CD14-positive monocyte (primary cell): ENCODE data around the gene GRIN2C. TPM values are rescaled to one million over a fixed set of nuclear protein-coding genes. Genes with fewer than 3 reads are reported as not detected.

Experiments used
- DNase-seq, 3 donors: peaks; one replicate each; pipeline ENCODE4 v3.0.0-alpha.2; 2011 to 2022
- H2AFZ ChIP-seq: 2 replicates; pipeline ENCODE4 v1.6.0; 2012; ENCODE audit warnings: mild to moderate bottlenecking, low read depth, low read length, inconsistent platforms; ENCODE audit not compliant: insufficient read depth, poor library complexity, severe bottlenecking
- H3K27ac ChIP-seq, 2 donors: 1 replicate in 1 of 2; 2 replicates in 1 of 2; pipeline ENCODE4 v1.5.1; 2012 to 2013; ENCODE audit warnings: low read length in 2 of 2, control low read depth in 1 of 2, inconsistent platforms in 1 of 2, low read depth in 1 of 2, mild to moderate bottlenecking in 1 of 2
- H3K27me3 ChIP-seq, 2 donors: one replicate each; pipeline versions ENCODE4 v1.6.0 to v1.6.1; 2011 to 2013; ENCODE audit warnings: low read length in 2 of 2; ENCODE audit not compliant: control insufficient read depth in 2 of 2, insufficient read depth in 2 of 2
- H3K36me3 ChIP-seq, 2 donors: replicated peaks in 1 of 2; 1 replicate in 1 of 2; 2 replicates in 1 of 2; pipeline versions ENCODE4 v1.5.1 to v1.6.1; 2012 to 2013; ENCODE audit warnings: low read length in 2 of 2, control low read depth in 1 of 2, inconsistent platforms in 1 of 2, mild to moderate bottlenecking in 1 of 2; ENCODE audit not compliant: insufficient read depth in 2 of 2, control insufficient read depth in 1 of 2
- H3K4me1 ChIP-seq, 2 donors: 1 replicate in 1 of 2; 2 replicates in 1 of 2; pipeline versions ENCODE4 v1.5.1 to v1.6.1; 2012 to 2013; ENCODE audit warnings: low read length in 2 of 2, control low read depth in 1 of 2, inconsistent platforms in 1 of 2, mild to moderate bottlenecking in 1 of 2, moderate library complexity in 1 of 2; ENCODE audit not compliant: insufficient read depth in 2 of 2, control insufficient read depth in 1 of 2
- H3K4me2 ChIP-seq: replicated peaks from 2 replicates; pipeline ENCODE3; 2012; ENCODE audit warnings: low read length, moderate library complexity, mild to moderate bottlenecking; ENCODE audit not compliant: poor library complexity, severe bottlenecking; ENCODE audit errors: extremely low read depth
- H3K4me3 ChIP-seq, 3 experiments: fragments of 200-600 bp in 1 of 3; sonication (generic) in 1 of 3; replicated peaks in 1 of 3; 1 replicate in 2 of 3; 2 replicates in 1 of 3; pipeline ENCODE4 v1.5.1; 2011 to 2013; ENCODE audit warnings: low read length in 3 of 3, mild to moderate bottlenecking in 3 of 3, control low read depth in 2 of 3, low read depth in 2 of 3, inconsistent platforms in 1 of 3, moderate library complexity in 1 of 3
- H3K79me2 ChIP-seq: 2 replicates; pipeline ENCODE4 v1.6.0; 2012; ENCODE audit warnings: mild to moderate bottlenecking, control low read depth, inconsistent platforms, low read length, moderate library complexity; ENCODE audit not compliant: insufficient read depth
- H3K9ac ChIP-seq: 2 replicates; pipeline ENCODE4 v1.6.0; 2017; ENCODE audit warnings: low read length, mild to moderate bottlenecking; ENCODE audit not compliant: insufficient read depth, poor library complexity, severe bottlenecking
- H3K9me3 ChIP-seq, 2 donors: replicated peaks in 1 of 2; 1 replicate in 1 of 2; 2 replicates in 1 of 2; pipeline versions ENCODE4 v1.5.1 to v1.6.1; 2012 to 2013; ENCODE audit warnings: low read length in 2 of 2, control low read depth in 1 of 2; ENCODE audit not compliant: control insufficient read depth in 1 of 2, insufficient read depth in 1 of 2
- H4K20me1 ChIP-seq: 2 replicates; pipeline ENCODE4 v1.6.0; 2012; ENCODE audit warnings: mild to moderate bottlenecking, low read length, control low read depth, moderate library complexity; ENCODE audit not compliant: insufficient read depth
- H3K27ac Mint-ChIP-seq, 7 donors: one replicate each; pipeline ENCODE4 v1.8.0; 2020; ENCODE audit warnings: mild to moderate bottlenecking in 7 of 7, mixed read lengths in 7 of 7, moderate library complexity in 6 of 7, inconsistent platforms in 2 of 7
- H3K27me3 Mint-ChIP-seq, 3 donors: one replicate each; pipeline ENCODE4 v1.8.0; 2021 to 2022; ENCODE audit warnings: low read depth in 3 of 3, mild to moderate bottlenecking in 3 of 3, mixed read lengths in 3 of 3, moderate library complexity in 3 of 3, inconsistent platforms in 1 of 3
- H3K36me3 Mint-ChIP-seq, 2 donors: one replicate each; pipeline ENCODE4 v1.8.0; 2020; ENCODE audit warnings: mixed read lengths in 2 of 2, inconsistent platforms in 1 of 2, mild to moderate bottlenecking in 1 of 2
- H3K4me1 Mint-ChIP-seq: one replicate; pipeline ENCODE4 v1.8.0; 2020; ENCODE audit warnings: mild to moderate bottlenecking, mixed read lengths
- H3K4me3 Mint-ChIP-seq, 2 donors: one replicate each; pipeline ENCODE4 v1.8.0; 2020; ENCODE audit warnings: mild to moderate bottlenecking in 2 of 2, mixed read lengths in 2 of 2, moderate library complexity in 1 of 2
- H3K9me3 Mint-ChIP-seq, 7 donors: one replicate each; pipeline ENCODE4 v1.8.0; 2020 to 2022; ENCODE audit warnings: mixed read lengths in 7 of 7, mild to moderate bottlenecking in 6 of 7, moderate library complexity in 6 of 7, inconsistent platforms in 2 of 7
- CTCF ChIP-seq: fragments of 200-600 bp; IDR thresholded peaks from one replicate; pipeline ENCODE4 v1.8.0; 2022; ENCODE audit warnings: antibody characterized with exemption, mild to moderate bottlenecking
- WGBS: methylation state at CpG from one replicate; pipeline ENCODE4 v1.1.5; 2013; ENCODE audit warnings: missing lambda C conversion rate; ENCODE audit not compliant: insufficient coverage; 5-methylcytosine and 5-hydroxymethylcytosine counted together
- intact Hi-C, 2 donors: fragments of 100-400 bp; cut with micrococcal nuclease; formaldehyde crosslinking; loops; one replicate each; pipeline versions ENCODE4 v1.15.0 to v1.15.1; 2023
- polyA plus RNA-seq, 3 donors: library from polyadenylated mRNA; depleted of rRNA in 1 of 3; unstranded in 2 of 3; stranded (reverse) in 1 of 3; fragments of 300-500 nt in 2 of 3; fragments of >200 nt in 1 of 3; fragmentation: Illumina TruSeq in 2 of 3; gene quantifications; 1 replicate in 2 of 3; 2 replicates in 1 of 3; pipeline ENCODE4 v1.2.3, GENCODE V29; 2012 to 2021

GRIN2C gene
- polyA plus RNA-seq, 3 donors: 0.04 TPM; not detected in 2

- peaks cover 0 to 18% of the 10 kb centered on the region in 2 donors for H3K9me3 ChIP-seq
- peaks cover 0 to 12% of the 10 kb centered on the region in 2 donors for H3K4me1 ChIP-seq
- no peak for DNase-seq
- no peak for TF ChIP-seq CTCF
- 69% methylated on average over 17 of the region's 20 CpGs for WGBS
- Mint-ChIP-seq H3K9me3 (peaks cover 0 to 10% (median 5%) of the 10 kb centered on the region in 7 donors), H3K4me3 (peak overlapping the region in 1 of 2 donors; percentile 63), H3K36me3 (peaks cover 0 to 3% of the 10 kb centered on the region in 2 donors), H3K27ac (no peak overlapping the region), H3K4me1 (peaks cover 5% of the 10 kb centered on the region), H3K27me3 (peaks cover 61 to 68% (median 66%) of the 10 kb centered on the region in 3 donors)
- H3K27me3 ChIP-seq: peaks cover 26 to 53% of the 10 kb centered on the region in 2 donors
- no peaks in the 10 kb centered on the region for H3K36me3 ChIP-seq
- no peak overlapping the region for H3K4me2 ChIP-seq
- intact Hi-C loops: no loop called here
- no peak overlapping the region for H3K9ac ChIP-seq
- no peaks in the 10 kb centered on the region for H4K20me1 ChIP-seq
- no peaks in the 10 kb centered on the region for H3K79me2 ChIP-seq
- no peak overlapping the region for H3K4me3 ChIP-seq
- no peak overlapping the region for H3K27ac ChIP-seq
- H2AFZ ChIP-seq: no peak overlapping the region
Observed at GRCh38 chr17:74892013-74892841, 32.5 kb upstream of the GRIN2C start.

- H3K9ac ChIP-seq: no peak overlapping the region
- H2AFZ ChIP-seq: no peak overlapping the region
- no peaks in the 10 kb centered on the region for H3K36me3 ChIP-seq
- H3K27ac ChIP-seq: no peak overlapping the region
- peaks cover 0 to 18% of the 10 kb centered on the region in 2 donors for H3K9me3 ChIP-seq
- Mint-ChIP-seq H3K27ac (no peak overlapping the region), H3K4me1 (peaks cover 5% of the 10 kb centered on the region), H3K27me3 (peaks cover 50 to 58% (median 57%) of the 10 kb centered on the region in 3 donors), H3K36me3 (peaks cover 0 to 3% of the 10 kb centered on the region in 2 donors), H3K9me3 (peaks cover 0 to 10% (median 5%) of the 10 kb centered on the region in 7 donors), H3K4me3 (no peak overlapping the region)
- TF ChIP-seq CTCF: no peak
- H3K4me3 ChIP-seq: no peak overlapping the region
- H3K79me2 ChIP-seq: no peaks in the 10 kb centered on the region
- H3K27me3 ChIP-seq: peaks cover 26 to 41% of the 10 kb centered on the region in 2 donors
- intact Hi-C loops: no loop called here
- H3K4me2 ChIP-seq: no peak overlapping the region
- peaks cover 0 to 12% of the 10 kb centered on the region in 2 donors for H3K4me1 ChIP-seq
- WGBS: 93% methylated on average over 6 of the region's 7 CpGs
- no peak for DNase-seq
- no peaks in the 10 kb centered on the region for H4K20me1 ChIP-seq
Observed at GRCh38 chr17:74890554-74890953, 30.9 kb upstream of the GRIN2C start.
